MM.1S (cell line): ENCODE data around the gene FN3KRP.

ENCODE experiments used
- EZH2 ChIP-seq: fragments of 300-600 bp; sonication (generic); optimal IDR thresholded peaks from 2 replicates; pipeline ENCODE3; 2017; ENCODE audit warnings: low read depth, mild to moderate bottlenecking, antibody characterized with exemption, low read length, mixed read lengths
- EZH2phosphoT487 ChIP-seq: fragments of 300-600 bp; sonication (generic); IDR thresholded peaks from 2 replicates; pipeline ENCODE4 v1.6.1; 2018; ENCODE audit warnings: antibody characterized with exemption, low read length
- TF ChIP-seq, protein P1 (sequence below): fragments of 300-600 bp; sonication (generic); IDR thresholded peaks from 2 replicates; pipeline ENCODE4 v1.5.1; 2016; ENCODE audit warnings: antibody characterized with exemption, low read length, mixed read lengths

DNA sequence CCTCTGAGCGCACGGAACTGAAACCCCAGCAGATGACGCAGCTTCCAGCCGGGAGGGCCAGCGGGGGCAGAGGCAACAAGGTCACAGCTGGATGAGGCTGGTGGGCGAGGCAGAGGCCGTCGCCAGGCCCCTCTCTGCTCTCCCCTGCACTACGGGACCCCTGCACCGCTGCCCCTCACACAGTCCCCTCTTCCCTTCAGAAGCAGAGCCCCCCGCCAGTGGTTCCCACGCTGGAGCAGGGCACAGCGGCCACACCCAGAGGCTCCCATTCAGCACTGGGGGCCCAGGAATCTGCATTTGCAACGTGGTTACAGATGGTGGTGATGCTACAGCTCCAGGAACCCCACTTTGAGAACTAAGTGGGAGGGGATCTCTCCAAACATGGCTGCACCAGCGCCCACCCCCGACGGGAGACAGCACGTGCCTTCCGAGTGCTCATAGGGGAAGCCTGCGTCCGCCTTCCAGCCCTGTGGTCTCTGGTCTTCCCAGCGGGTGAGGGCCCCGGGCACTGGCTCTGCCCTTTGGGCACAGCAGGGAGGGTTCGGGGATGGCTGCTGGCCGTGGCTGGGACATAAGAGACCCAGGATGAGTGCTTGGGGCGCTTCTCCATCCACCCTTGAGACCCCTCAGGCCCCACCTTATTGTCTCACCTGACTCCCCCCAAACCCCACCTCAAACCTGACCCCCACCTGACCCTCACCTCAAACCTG lies 13.3 kb upstream of the FN3KRP start:
- TF ChIP-seq, protein P1, sequence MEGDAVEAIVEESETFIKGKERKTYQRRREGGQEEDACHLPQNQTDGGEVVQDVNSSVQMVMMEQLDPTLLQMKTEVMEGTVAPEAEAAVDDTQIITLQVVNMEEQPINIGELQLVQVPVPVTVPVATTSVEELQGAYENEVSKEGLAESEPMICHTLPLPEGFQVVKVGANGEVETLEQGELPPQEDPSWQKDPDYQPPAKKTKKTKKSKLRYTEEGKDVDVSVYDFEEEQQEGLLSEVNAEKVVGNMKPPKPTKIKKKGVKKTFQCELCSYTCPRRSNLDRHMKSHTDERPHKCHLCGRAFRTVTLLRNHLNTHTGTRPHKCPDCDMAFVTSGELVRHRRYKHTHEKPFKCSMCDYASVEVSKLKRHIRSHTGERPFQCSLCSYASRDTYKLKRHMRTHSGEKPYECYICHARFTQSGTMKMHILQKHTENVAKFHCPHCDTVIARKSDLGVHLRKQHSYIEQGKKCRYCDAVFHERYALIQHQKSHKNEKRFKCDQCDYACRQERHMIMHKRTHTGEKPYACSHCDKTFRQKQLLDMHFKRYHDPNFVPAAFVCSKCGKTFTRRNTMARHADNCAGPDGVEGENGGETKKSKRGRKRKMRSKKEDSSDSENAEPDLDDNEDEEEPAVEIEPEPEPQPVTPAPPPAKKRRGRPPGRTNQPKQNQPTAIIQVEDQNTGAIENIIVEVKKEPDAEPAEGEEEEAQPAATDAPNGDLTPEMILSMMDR: no peak
- TF ChIP-seq EZH2 (no peak), EZH2phosphoT487 (no peak)
